Nephron progenitor cell (in vitro differentiated cells): Measurements from ENCODE around the gene FRG1.
"Not testable (repeated sequence)": the region's sequence is repeated elsewhere in the genome, so short reads cannot be mapped to it uniquely, and the experiment has no call there.

ENCODE experiments used
- DNase-seq: peaks from one replicate; pipeline ENCODE4 v3.0.0; 2021
- H3K27ac Mint-ChIP-seq: 2 replicates; pipeline ENCODE4 v1.8.0; 2021; ENCODE audit warnings: mild to moderate bottlenecking, moderate library complexity, mixed read lengths
- H3K27me3 Mint-ChIP-seq: 2 replicates; pipeline ENCODE4 v1.8.0; 2021; ENCODE audit warnings: mild to moderate bottlenecking, low read depth, mixed read lengths; ENCODE audit not compliant: poor library complexity
- H3K36me3 Mint-ChIP-seq: 2 replicates; pipeline ENCODE4 v1.8.0; 2021; ENCODE audit warnings: low read depth, mixed read lengths
- H3K4me1 Mint-ChIP-seq: 2 replicates; pipeline ENCODE4 v1.8.0; 2021; ENCODE audit warnings: mixed read lengths
- H3K4me3 Mint-ChIP-seq: 2 replicates; pipeline ENCODE4 v1.8.0; 2021; ENCODE audit warnings: mild to moderate bottlenecking, moderate library complexity, mixed read lengths
- H3K9me3 Mint-ChIP-seq: 2 replicates; pipeline ENCODE4 v1.8.0; 2021; ENCODE audit warnings: mild to moderate bottlenecking, moderate library complexity, mixed read lengths
- CTCF ChIP-seq: fragments of 200-600 bp; sonication (generic); IDR thresholded peaks from 2 replicates; pipeline ENCODE4 v1.5.0; 2021; ENCODE audit warnings: antibody characterized with exemption

The FRG1 gene

GRCh38 chr4:189988877-189989431 is 48.3 kb downstream of the FRG1 start:
- Mint-ChIP-seq H3K4me3 (no peak overlapping the region), H3K27ac (no peak overlapping the region), H3K36me3 (no peaks in the 10 kb centered on the region), H3K27me3 (no peaks in the 10 kb centered on the region), H3K4me1 (no peaks in the 10 kb centered on the region), H3K9me3 (peaks cover 83% of the 10 kb centered on the region)
- no peak for TF ChIP-seq CTCF
- DNase-seq = no peak

GRCh38 chr4:189989941-189990340 is 49.3 kb downstream of the FRG1 start:
- H3K9me3 Mint-ChIP-seq = peaks cover 88% of the 10 kb centered on the region

More at GRCh38 chr4:189989941-189990340, 49.3 kb downstream of the FRG1 start:
- not testable (repeated sequence) for H3K27me3 Mint-ChIP-seq, DNase-seq, H3K4me3 Mint-ChIP-seq, H3K36me3 Mint-ChIP-seq, H3K27ac Mint-ChIP-seq, H3K4me1 Mint-ChIP-seq
